ENCODE measurements around the gene RESP18. TPM values are rescaled to one million over a fixed set of nuclear protein-coding genes. Genes with fewer than 3 reads are reported as not detected.

The RESP18 gene
- polyA plus RNA-seq, 6 donors from 2014 or later: not detected

- no peaks in the 10 kb centered on the region for H3K9me3 Mint-ChIP-seq
- no peak overlapping the region for H3K27ac Mint-ChIP-seq
- H3K4me1 Mint-ChIP-seq: no peaks in the 10 kb centered on the region
- peak; percentile 56 to 71 for ATAC-seq (ENCODE audit: low read depth in 2 of 2)
- no peak overlapping the region for H3K4me3 Mint-ChIP-seq
- peak; percentile 41 for DNase-seq
- peaks cover 59 to 88% (median 69%) of the 10 kb centered on the region in 3 donors for H3K27me3 Mint-ChIP-seq
- H3K36me3 Mint-ChIP-seq: no peaks in the 10 kb centered on the region
Observed at GRCh38 chr2:219352448-219353023, 20.0 kb upstream of the RESP18 start.

GRCh38 chr2:219350710-219351221, 18.2 kb upstream of the RESP18 start:
- no peak for DNase-seq
- ATAC-seq (ENCODE audit: low read depth in 2 of 2): no peak
- peaks cover 56 to 87% (median 69%) of the 10 kb centered on the region in 3 donors for H3K27me3 Mint-ChIP-seq
- H3K4me1 Mint-ChIP-seq: no peaks in the 10 kb centered on the region
- no peak overlapping the region for H3K27ac Mint-ChIP-seq
- H3K36me3 Mint-ChIP-seq: no peaks in the 10 kb centered on the region
- H3K9me3 Mint-ChIP-seq: no peaks in the 10 kb centered on the region
- H3K4me3 Mint-ChIP-seq: no peak overlapping the region

GRCh38 chr2:219350215-219350614, 17.7 kb upstream of the RESP18 start:
- ATAC-seq (ENCODE audit: low read depth in 2 of 2): no peak
- Mint-ChIP-seq H3K4me1 (no peaks in the 10 kb centered on the region), H3K4me3 (no peak overlapping the region), H3K27me3 (peaks cover 56 to 84% (median 67%) of the 10 kb centered on the region in 3 donors), H3K9me3 (no peaks in the 10 kb centered on the region), H3K36me3 (no peaks in the 10 kb centered on the region), H3K27ac (no peak overlapping the region)
- DNase-seq: no peak

DNA sequence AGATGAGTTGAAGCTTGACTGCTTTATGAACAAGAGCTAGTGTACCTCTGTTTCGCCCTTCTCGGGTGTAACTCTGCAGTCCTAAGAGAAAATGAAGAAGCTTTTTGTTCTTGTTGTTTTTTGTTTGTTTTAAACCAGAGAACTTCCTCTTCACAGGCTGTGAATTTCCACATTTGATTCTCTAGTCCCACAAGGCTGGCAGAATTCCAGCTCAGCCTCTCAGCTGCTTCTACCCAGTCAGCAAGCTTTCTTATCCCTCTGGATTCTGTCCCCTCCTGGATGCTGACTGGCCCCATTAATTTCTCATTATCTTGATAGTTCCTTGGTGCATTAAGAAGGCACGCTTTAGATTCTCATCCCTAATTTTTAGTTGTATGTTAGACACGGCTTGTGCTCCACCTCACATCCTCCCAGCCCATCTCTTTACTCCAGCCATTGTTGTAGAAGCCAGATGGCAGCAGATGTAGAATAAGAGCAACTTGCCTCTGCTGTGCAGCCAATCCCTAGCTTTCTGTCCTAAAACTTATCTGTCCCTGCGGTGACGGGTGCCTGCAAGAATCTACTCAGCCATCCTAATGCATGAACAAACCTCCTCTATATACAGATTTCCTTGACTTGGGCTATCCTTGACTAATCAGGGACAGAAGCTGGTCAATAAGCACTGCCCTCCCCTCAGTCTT, 12.3 kb upstream of the RESP18 start:
- no peak overlapping the region for H3K4me3 Mint-ChIP-seq
- peak overlapping the region in 1 of 6 donors; percentile 39 for H3K27ac Mint-ChIP-seq
- no peaks in the 10 kb centered on the region for H3K9me3 Mint-ChIP-seq
- peaks cover 34 to 56% (median 46%) of the 10 kb centered on the region in 3 donors for H3K27me3 Mint-ChIP-seq
- DNase-seq: no peak
- no peak for ATAC-seq (ENCODE audit: low read depth in 2 of 2)
- H3K4me1 Mint-ChIP-seq: no peaks in the 10 kb centered on the region
- no peaks in the 10 kb centered on the region for H3K36me3 Mint-ChIP-seq

- H3K4me3 Mint-ChIP-seq: no peak overlapping the region
- H3K27me3 Mint-ChIP-seq: peaks cover 63 to 92% (median 84%) of the 10 kb centered on the region in 3 donors
- H3K36me3 Mint-ChIP-seq: peaks cover 16 to 25% of the 10 kb centered on the region in 2 donors
- no peaks in the 10 kb centered on the region for H3K4me1 Mint-ChIP-seq
- H3K27ac Mint-ChIP-seq: no peak overlapping the region
- no peak for DNase-seq
- no peak for ATAC-seq (ENCODE audit: low read depth in 2 of 2)
- H3K9me3 Mint-ChIP-seq: peaks cover 8 to 42% (median 23%) of the 10 kb centered on the region in 7 donors
Observed at GRCh38 chr2:219335373-219335786, 2.8 kb upstream of the RESP18 start.

DNA sequence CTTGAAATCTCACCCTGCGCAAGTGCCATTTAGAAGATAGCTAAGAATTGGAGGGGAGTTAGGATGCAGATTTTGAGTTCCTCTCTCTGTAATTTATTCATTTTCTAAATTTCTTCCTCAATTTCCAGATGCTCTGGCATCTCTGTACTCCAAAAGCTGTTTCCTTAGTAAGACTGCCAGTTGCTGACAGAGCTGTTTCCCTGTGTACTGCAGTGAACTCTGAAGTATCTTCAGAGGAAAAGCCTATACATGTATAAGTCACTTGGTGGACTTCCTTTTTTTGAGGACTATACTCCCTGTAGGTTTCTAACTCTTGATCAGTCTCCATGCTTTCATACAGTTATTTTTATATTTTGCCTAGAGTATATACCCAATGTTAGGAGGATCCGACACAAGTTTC, 1.5 kb upstream of the RESP18 start:
- Mint-ChIP-seq H3K4me3 (no peak overlapping the region), H3K36me3 (peaks cover 16 to 25% of the 10 kb centered on the region in 2 donors), H3K27ac (no peak overlapping the region), H3K4me1 (no peaks in the 10 kb centered on the region), H3K9me3 (peaks cover 8 to 36% (median 22%) of the 10 kb centered on the region in 7 donors), H3K27me3 (peaks cover 70 to 90% (median 86%) of the 10 kb centered on the region in 3 donors)
- DNase-seq (no peak), ATAC-seq (ENCODE audit: low read depth in 2 of 2) (no peak)

DNA sequence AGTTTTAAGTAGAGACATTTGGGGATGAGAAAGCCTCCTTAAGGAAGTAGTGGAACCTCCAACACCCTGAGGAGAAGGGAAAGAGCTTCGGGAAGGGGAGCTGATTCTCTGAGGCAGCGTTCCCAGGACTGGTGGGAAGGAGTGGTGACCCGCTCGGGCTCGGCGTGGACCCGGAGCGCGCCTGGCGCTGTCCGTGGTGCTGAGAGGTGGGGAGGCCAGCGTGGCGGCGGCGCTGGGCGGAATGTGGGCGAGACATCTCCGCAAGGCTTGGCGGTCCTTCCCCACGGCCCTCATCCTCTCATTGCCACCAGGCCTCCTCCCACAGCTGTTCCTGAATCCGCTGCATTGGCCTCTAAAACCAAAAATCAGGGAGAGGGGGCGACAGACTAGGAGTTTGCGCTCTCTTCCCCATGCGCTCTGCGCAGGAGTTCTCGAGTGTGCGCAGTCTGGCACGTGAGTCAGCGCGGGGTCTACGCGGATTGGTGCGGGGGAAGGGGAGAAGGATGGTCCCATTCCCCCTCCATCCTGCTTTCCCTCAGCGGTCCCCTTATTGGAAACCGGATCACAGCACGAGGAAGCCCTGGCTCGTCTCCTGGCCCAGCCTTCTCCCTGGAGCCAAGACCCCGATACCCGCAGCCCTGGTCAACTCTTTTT, 857 bp downstream of the RESP18 start:
- peaks cover 70 to 88% (median 85%) of the 10 kb centered on the region in 3 donors for H3K27me3 Mint-ChIP-seq
- no peak overlapping the region for H3K27ac Mint-ChIP-seq
- no peak overlapping the region for H3K4me3 Mint-ChIP-seq
- no peak for DNase-seq
- peaks cover 16 to 24% of the 10 kb centered on the region in 2 donors for H3K36me3 Mint-ChIP-seq
- peaks cover 7 to 28% (median 17%) of the 10 kb centered on the region in 7 donors for H3K9me3 Mint-ChIP-seq
- no peaks in the 10 kb centered on the region for H3K4me1 Mint-ChIP-seq
- no peak for ATAC-seq (ENCODE audit: low read depth in 2 of 2)

- DNase-seq (no peak), ATAC-seq (ENCODE audit: low read depth in 2 of 2) (no peak)
- Mint-ChIP-seq H3K36me3 (peaks cover 5 to 8% of the 10 kb centered on the region in 2 donors), H3K9me3 (peaks cover 0 to 5% (median 4%) of the 10 kb centered on the region in 7 donors), H3K27ac (no peak overlapping the region), H3K27me3 (peaks cover 66 to 84% (median 79%) of the 10 kb centered on the region in 3 donors), H3K4me3 (no peak overlapping the region), H3K4me1 (no peaks in the 10 kb centered on the region)
Observed at GRCh38 chr2:219327719-219328118, 4.8 kb downstream of the RESP18 start.

DNA sequence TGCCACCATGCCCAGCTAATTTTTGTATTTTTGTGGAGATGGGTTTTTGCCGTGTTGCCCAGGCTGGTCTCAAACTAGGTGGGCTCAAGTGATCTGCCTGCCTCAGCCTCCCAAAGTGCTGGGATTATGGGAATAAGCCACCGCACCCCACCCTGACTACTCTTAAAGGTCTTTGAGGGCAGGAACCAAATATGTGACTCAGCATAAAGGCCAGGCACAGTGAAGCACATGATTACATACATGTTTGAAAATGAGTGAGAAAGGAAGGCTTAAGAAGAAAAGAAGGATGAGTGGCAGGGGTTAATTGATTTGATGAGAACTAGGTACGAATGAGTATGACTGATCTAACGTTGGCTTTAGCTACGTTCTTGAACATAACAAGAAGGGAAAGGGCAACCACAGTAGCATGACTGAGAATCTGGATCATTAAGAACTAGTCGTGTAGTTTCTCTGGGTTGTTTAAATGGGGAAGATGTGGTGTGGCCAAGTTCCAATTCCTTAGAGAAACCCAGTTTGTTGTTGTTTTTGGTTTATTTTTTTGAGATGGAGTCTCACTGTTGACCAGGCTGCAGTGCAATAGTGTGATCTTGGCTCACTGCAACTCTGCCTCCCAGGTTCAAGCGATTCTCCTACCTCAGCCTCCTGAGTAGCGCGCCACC, 6.8 kb downstream of the RESP18 start:
- Mint-ChIP-seq H3K27me3 (peaks cover 57 to 78% (median 73%) of the 10 kb centered on the region in 3 donors), H3K36me3 (no peaks in the 10 kb centered on the region), H3K4me1 (peaks cover 0 to 7% (median 0%) of the 10 kb centered on the region in 3 donors), H3K27ac (no peak overlapping the region), H3K9me3 (peaks cover 0 to 1% (median 0%) of the 10 kb centered on the region in 7 donors), H3K4me3 (no peak overlapping the region)
- DNase-seq (no peak), ATAC-seq (ENCODE audit: low read depth in 2 of 2) (no peak)

- Mint-ChIP-seq H3K36me3 (no peaks in the 10 kb centered on the region), H3K4me3 (no peak overlapping the region)
Observed at GRCh38 chr2:219325136-219325535, 7.4 kb downstream of the RESP18 start.

GRCh38 chr2:219323434-219323833, 9.1 kb downstream of the RESP18 start:
- H3K27ac Mint-ChIP-seq: no peak overlapping the region
- H3K4me1 Mint-ChIP-seq: peaks cover 0 to 7% (median 0%) of the 10 kb centered on the region in 3 donors
- no peak overlapping the region for H3K4me3 Mint-ChIP-seq
- DNase-seq: no peak
- H3K36me3 Mint-ChIP-seq: no peaks in the 10 kb centered on the region
- H3K9me3 Mint-ChIP-seq: peaks cover 0 to 1% (median 0%) of the 10 kb centered on the region in 7 donors
- ATAC-seq (ENCODE audit: low read depth in 2 of 2): no peak
- peaks cover 35 to 68% (median 56%) of the 10 kb centered on the region in 3 donors for H3K27me3 Mint-ChIP-seq

More at GRCh38 chr2:219325136-219325535, 7.4 kb downstream of the RESP18 start:
- Mint-ChIP-seq H3K4me1 (peaks cover 0 to 7% (median 0%) of the 10 kb centered on the region in 3 donors), H3K27me3 (peaks cover 52 to 72% (median 67%) of the 10 kb centered on the region in 3 donors), H3K27ac (no peak overlapping the region), H3K9me3 (peaks cover 0 to 1% (median 0%) of the 10 kb centered on the region in 7 donors)
- ATAC-seq (ENCODE audit: low read depth in 2 of 2) (no peak), DNase-seq (no peak)

GRCh38 chr2:219314804-219315468, 17.6 kb downstream of the RESP18 start:
- Mint-ChIP-seq H3K4me1 (no peaks in the 10 kb centered on the region), H3K9me3 (peaks cover 0 to 11% (median 3%) of the 10 kb centered on the region in 7 donors), H3K36me3 (peaks cover 0 to 5% of the 10 kb centered on the region in 2 donors), H3K27ac (no peak overlapping the region), H3K4me3 (no peak overlapping the region), H3K27me3 (peaks cover 26 to 34% (median 32%) of the 10 kb centered on the region in 3 donors)
- DNase-seq (no peak), ATAC-seq (ENCODE audit: low read depth in 2 of 2) (no peak)
